Activated CD4-positive, CD25-positive, alpha-beta regulatory T cell (primary cell): ENCODE results near the gene VTI1A.

Experiments
- DNase-seq, 4 experiments: peaks; one replicate each; lab custom pipeline; 2025; lab: John Stamatoyannopoulos, UW

VTI1A gene

DNA sequence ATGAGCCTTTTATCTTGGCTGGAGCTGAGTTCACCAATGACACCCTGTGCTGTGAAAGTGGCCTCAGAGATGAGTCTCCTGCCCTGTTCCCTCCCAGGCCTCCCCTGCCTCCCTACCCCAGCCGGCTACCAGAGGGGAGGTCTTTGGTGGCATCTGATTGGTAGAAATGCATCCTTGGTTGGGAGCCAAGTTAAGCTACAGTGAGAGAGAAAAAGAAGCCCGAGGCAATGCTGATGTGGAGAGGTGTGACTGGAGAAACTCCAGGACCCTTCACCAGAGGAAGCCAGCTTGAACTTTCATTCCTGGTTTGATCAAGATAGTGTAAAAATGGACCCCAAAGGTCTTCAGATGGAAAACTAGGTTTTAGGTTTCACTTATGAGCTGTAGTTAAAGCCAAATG, 311.9 kb downstream of the VTI1A start:
- no peak for DNase-seq

DNA sequence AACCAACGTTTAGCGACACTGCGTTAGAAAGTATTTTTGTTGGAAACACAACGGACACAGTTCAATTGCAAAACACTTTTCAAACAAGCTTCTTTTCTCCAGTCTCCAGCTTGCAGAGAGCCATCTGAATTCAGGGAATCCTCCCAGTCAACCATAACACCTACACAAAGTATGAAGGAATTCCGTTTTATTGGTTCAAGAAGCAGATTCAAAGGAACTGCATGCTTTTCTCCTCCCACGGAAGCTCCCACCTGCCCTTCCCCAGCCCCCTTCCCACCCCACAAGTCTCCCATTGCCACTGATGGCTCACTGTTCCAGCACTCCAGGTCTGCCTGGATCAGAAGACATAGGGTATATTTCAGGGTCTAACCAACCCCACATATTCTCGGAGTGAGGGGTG, 312.5 kb downstream of the VTI1A start:
- DNase-seq: no peak

DNA sequence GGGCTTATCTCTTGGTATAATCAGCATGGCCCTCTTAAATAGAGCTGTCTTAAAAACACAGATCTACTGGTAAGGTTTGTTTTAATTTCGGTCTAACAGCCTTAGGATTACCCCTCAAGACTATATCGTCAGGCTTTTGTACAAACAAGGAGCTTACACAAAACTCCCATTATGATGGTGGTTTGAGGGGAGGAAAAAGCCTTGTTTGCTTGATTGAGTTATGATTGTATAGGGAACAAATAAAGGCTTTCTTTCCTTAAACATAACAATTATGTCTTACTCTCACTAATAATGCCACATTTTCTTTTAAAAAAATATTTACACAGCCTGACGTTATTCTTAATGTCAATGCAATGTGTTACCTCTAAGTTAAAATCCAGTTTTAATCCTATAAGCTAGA, 314.2 kb downstream of the VTI1A start:
- DNase-seq: no peak

DNA sequence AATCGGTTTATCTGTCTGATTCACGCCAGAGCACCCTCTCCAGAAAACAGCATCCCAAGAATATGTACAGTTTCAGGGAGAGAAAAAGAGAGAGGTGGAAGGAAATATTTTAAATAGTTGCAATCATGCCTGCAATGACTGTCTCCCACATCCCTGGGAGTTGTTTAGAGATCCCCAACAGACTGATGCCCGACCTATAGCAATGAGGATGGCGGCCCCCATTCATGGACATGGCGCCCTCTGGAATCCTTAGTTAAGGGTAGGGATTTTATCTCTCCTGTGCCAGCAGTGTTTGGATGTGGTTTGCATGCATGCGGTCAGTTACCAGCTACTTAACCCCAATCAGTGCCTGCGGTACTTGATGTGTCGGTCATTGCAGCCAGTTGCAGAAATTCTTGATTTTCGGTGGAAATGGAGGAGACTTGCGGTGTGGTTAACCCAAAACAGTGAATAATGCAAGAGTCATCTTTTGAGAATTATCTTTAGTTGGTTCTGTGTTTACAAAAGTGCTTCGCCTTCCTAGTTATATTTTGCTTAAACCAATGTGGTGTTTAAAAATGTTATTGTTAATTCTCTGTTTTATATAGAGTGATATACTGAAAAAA, 317.0 kb downstream of the VTI1A start:
- no peak for DNase-seq

DNA sequence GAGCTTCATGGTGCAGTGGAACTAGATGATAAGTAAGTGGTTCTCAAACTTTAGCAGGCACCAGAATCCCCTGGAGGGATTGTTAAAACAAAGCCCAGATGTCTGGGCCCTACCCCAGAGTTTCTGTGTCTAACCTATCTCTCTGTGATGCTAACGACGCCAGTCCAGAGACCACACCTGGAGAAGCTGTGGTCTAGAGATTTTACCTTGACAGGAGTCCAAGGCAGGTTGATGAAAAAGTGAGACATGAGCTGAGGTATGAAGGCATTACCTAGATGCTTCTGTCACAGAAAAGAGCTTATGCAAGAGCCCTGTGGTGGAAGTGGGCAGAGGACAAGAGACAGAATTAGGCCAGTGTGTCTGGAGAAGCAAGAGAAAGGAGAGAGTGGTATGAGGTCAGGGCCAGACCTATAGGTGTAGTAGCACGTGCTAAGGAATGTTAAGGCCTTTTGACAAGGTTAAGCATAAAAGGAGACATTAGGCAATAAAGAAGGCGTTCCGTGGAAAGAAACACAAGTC, 318.8 kb downstream of the VTI1A start:
- no peak for DNase-seq

DNA sequence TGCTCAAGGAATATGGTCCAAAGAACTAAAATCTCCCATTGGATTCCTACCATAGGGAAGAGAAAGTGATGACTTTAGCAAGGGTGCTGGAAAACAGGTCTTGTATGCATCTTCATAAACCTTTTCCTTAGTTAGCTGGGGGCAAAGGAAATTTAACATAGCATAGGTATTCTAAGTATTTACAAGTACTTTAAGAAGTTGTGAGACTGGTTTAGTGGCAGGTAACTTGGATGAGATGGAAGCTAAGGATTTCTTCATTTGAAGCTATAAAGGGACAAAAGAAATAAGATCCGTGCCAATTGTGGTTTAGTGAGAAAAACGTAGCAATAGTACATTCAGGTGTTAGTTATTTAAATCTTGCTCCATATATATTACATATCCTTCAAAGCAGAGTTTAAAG, 319.6 kb downstream of the VTI1A start:
- DNase-seq: no peak

DNA sequence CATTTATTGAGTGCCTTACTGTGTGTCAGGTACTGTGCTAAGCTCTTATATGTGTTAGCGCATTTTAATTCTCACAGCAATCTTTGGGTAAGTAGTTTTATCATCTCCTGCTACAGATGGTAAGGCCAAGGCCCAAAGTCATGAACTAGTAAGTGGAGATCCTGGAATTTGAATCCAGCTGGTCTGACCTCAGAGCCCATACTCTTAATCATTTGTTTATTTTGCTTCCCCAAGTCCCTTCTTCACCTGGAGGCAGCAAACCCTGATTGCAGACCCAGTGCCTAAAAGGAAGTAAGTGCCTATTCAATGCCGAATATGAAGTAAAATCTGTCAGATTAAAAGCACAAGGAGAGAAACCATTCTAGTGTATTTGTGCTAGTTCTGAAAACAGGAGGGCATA, 320.1 kb downstream of the VTI1A start:
- DNase-seq: no peak

DNA sequence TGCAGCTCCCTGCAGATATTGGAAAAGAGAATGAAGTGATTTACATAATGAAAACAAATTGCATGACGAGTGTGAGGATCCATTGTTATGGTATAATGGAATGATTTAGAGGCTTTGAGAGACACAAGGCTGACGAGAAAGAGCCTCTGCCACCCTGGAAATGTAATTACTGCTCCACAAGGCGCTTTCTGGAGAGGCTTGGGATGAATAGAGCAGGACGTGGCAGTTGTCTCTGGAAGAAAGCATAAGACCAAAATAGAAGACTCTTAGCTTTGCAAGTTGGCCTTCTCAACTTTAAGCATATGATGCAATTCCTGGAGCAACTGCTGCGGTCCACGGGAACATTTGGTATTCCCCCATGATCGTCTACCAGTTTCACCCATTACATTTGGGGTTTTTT, 321.1 kb downstream of the VTI1A start:
- no peak for DNase-seq

DNA sequence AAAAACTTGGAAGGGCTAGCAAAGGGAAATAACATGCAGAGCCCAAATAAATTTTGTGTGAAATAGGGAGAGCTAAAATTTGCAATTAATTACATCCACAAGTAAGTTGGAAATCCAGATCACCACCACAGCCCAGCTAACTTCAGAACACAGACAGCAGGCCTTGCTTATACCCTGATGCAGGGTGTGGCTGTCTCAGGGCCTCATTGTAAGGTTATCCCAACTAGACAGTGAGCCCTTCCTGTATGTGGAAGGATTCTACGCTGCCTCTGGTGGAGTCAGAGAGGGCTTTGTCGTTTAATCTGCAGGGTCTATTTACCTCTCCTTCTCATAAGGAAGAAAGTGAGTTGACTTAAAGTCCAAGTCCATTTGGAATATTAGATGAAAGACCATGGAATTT, 322.1 kb downstream of the VTI1A start:
- DNase-seq: no peak

DNA sequence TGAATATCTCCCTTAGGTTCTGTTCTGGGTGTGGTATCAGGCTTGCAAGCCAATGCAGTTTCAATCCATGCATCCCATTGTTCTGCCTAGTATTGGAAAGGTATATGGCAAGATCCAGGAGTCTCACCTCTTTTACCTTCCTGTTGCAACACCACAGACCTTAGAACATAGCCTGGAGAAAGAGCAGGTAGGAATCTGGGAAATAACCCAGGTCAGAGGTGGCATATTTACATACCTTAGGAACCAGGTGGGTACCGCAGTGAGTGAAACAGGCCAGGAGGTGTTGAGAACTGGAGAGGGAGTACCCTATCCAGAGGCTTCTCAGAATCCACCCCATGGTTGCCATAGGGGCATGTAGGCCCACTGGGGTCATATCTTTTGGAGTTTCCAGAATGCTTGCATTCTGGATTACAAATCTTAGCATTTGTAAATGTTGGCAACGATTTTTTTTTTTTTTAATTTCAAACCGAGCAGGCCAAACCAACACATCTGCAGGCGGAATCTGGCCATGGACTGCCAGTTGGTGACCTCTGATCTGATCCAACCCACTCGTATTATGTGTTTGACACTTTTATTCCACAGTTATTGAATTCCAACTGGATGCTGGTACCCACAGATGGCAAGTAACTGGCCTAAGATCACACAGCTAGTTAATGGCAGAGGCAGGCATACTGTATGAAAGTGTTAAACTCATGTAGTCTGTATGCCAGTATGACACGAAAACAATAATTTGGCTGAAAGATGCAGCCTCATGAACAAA, 322.8 kb downstream of the VTI1A start:
- no peak for DNase-seq

DNA sequence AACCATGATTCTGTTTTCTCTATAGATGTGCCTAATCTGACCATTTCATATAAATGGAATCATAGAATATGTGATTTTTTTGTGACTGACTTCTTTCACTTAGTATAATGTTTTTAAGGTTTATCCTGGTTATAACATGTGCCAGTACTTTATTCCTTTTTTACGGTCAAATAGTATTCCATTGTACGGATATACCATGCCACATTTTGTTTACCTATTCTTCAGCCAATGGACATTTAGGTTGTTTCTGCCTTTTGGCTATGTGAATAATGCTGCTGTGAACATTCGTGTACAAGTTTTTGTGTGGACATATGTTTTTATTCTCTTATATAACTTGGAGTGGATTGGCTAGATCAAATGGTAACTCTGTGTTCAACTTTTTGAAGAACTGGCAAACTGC, 324.7 kb downstream of the VTI1A start:
- no peak for DNase-seq

DNA sequence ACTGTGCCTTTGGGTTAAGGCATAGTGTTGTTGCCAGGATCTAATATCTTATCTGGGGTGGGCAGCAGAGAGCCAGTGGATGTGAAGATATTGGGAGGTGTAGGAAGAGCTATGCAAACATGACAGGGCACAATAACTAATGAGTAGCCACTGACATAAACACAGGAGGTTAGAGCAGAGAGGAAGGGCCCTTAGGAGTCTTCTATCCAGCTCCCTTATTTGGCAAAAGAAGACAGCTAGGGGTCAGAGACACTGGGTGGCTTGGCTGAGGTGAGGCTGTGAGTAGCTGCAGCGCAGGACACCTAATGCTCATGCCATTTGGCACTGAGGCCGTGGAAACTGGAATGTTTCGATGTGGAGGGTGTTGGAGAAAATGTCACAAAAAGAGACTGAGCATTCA, 326.8 kb downstream of the VTI1A start:
- no peak for DNase-seq

DNA sequence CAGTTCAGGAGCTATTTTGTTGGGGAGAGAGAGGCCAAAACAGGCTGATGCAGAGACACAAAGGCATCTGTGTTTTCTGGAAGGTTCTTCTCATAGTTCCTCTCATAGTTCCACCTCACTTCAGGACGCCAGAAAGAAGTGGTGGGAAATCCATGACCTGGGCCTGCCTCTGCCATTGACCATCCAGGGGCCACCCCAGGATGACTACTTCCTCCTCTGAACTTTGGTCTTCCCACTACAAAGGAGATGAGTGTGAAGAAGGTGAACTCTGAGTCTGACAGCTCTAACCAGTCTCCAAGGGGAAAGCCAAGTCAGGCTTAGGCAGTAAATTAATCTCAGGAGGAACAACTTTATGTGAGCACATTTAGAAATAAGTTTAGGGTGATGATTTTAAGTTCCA, 327.2 kb downstream of the VTI1A start:
- no peak for DNase-seq

DNA sequence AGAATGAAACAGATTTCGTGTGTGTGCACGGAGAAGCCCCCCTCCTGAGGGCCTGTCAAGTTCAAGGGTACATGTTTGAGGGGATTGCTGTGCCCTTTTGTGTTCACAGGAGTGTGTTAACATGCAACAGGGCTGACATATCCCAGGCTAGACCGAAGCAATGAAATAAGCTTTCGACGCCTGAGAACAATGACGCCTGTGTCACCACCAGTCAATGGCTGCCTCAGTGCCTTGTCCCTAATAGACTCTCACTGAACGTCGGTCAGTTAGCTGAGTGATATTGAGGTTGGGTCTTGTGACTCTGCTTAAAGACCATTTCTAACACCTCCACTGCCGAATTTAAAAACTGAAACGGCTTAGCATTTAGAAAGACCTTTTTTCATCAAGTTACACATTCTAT, 327.8 kb downstream of the VTI1A start:
- no peak for DNase-seq

DNA sequence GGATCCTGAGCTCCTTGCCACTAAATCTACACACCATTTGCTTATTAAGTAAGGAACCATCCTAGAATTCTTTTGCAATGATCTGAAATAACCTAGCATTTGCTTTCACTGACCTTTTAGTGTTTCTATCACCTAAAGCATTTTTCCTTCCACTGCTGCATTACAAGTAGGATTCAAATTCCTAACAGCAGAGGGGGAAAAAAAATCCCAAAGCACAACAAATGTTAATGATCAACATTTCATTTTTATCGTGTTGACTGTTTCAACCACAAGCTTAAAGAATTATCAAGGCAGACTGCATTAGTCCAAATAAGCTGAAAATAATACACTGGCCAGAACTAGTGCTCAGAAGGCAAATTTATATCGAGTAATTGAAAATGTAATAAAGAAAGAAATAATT, 328.4 kb downstream of the VTI1A start:
- no peak for DNase-seq

DNA sequence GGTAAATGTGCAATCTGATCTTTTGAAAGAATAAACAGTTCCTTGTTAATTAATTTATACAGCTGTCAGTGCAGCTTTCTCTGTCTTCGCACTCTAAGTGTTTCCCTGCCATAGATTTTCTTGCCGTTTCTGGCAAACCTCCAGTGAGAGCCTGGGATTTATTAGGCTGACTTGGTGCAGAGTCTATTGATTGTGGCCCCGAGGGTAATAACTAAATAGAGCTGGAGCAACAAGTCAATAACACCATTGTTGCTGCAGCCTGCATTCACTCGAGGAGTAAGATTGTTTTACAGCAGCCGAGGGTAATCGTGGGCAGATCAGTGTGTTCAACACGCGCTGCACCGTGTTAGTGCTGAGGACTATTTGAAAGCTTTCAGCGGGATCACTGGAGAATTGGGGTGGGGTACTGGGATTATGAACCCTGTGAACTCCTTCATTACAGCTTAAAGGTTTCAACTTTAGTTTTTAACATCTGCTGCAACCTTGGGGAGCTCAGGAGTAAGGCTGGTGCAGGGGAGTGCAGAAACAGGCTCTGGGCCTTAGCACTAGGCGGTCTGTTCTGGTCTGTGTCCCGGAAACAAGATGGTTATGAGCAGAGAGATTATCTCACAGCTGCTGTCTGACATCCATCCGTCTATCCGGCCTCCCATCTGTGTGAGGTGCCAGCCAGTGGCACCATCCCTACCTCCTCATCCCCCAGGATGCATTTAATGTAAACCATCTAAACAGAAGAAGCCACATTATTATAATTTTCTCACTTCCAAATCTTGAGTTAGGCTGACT, 329.1 kb downstream of the VTI1A start:
- DNase-seq: no peak

DNA sequence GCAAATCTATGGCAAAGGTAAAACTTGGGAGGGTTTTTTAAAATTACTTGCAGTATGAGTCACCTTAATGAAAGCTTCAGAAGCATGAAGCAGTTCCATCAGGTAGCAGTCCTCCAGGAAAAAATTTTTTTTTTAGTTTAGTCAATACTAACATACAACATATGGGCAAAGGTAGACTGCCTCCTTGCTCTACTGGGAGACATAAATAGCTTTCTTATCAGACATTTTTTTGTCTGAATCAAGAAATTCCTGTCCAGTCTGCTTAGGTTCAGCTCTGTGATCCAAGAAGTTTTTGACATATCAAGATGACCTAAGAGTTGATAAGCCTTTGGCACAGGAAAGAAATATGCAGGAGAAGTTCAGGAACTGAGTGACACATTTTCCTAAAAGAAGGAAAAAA, 331.6 kb downstream of the VTI1A start:
- no peak for DNase-seq

DNA sequence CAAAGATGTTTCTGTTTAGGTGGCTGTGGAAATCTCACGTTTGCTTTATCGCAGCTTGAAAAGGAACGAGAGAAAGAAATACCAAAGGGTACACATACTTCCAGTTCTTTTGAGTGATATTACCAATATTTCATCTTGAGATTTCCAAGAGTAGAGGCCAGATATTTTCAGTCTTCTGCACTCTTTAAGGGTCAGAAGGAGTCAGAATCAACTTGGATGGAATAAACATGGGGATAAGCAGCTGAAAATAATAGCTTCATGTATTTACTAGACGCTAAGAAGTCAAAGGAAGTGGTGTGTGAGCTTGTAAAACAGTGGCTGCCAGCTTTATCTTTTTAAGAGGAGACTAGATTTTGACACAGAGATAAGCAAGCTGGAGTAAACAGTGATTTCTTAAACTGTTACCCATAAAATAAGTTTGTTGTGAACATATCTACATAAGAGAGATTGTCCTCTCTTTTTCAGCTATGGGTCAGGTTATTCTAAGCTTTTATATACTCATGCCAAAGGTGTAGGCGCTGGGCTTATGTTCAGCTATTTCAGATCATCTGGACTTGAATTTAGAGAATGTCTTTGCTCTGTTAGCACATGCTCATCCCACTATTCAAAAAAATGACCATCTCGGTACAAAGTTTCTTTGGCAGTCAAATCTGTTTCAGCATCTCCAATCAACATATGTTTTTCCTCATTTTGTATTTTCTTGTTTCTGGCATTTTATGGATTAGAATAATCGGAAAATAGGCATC, 332.2 kb downstream of the VTI1A start:
- no peak for DNase-seq

DNA sequence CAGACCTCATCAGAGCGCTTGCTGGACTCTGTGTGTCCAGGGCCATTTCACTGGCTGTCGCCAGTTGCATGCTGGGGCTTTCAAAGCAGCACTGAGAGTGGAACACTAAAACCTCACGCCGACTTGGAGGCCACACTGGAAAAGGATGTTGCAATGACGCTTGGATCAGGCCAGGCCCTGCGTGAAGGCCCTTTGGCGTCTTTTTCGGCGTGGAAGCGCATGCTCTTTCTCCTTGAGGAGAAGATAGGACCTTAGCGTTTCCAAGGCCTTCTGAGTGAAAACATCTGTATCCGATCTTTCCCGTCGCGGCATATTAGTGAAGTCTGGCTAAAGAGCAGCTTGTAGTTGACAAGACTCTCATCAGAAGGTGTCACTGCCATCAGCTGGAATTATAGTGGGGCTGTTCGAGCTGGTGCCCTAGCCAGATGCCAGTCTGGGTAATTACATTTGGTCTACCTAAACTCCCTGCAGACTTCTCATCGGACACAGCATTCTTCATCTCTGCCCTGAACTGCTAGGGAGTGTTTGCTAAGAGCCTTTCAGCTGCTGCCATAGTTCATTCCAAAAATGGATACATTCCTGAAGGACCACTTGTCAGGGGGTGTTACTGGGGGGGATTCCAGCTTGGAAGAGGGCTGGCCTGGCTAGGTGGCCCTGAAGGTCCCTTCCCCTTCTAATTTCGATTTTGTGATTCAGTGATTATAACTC, 335.3 kb downstream of the VTI1A start:
- no peak for DNase-seq

DNA sequence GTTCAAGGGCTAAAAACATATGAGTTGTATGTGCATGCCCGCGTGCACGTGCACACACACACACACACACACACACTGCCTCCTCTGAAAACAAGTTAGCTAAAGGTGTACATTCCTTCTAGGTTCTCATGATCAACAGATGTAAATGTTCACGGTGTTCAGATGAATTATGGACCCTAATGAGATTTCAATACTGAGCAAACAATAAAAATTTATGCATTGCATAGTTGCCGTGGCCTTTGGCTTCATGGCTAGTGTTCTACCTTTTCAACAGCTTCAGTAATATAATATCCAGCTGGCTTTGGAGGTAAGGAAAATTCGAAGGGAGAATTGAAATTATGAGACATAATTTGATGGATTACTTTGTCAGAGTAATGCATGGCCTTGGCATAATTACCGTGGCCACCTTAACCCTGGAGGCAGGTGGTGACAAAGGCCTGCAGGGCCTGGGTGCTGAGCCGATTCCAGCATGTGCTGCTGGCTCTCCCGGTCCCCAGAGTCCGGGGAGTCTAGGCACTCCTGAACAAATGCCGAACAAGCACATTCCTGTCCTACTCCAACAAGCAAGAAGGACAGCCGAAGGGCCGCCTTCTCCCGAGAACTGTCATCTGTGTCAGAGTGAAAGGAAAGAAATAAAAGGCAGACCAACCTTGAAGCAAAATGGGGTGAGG, 336.5 kb downstream of the VTI1A start:
- no peak for DNase-seq

DNA sequence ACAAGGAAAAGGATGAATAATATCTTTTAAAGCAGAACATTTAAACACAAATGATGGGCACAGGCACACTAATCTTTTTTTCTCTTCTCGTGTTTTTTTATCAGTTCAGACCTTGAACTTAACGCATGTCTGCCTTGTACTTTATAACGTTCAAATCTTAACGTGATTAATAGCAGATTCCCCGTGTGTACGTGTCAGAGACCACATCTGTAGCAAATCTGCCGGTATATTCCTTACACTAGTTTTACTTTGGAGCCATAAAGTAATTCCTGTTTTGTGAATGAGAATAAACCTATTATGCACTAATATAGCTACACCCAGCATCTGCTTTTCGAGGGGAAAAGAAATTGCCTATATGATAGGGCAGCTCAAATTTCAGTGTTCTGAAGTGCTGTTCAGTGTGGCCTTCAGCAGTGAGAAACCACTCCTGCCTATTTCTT, 337.0 kb downstream of the VTI1A start:
- DNase-seq: no peak
